H9 (cell line): Measurements from ENCODE around the gene CNMD. TPM values are rescaled to one million over a fixed set of nuclear protein-coding genes. Genes with fewer than 3 reads are reported as not detected.
"Not testable (repeated sequence)": the region's sequence is repeated elsewhere in the genome, so short reads cannot be mapped to it uniquely, and the experiment has no call there.

Source experiments
- DNase-seq: peaks from one replicate; pipeline ENCODE4 v3.0.0-alpha.2; 2017
- H2AFZ ChIP-seq: one replicate; pipeline ENCODE4 v1.6.1; 2013; ENCODE audit warnings: mild to moderate bottlenecking, low read length, control low read depth, moderate library complexity
- H2AK5ac ChIP-seq: 2 replicates; pipeline ENCODE4 v1.6.1; 2013; ENCODE audit warnings: low read length, control low read depth, mixed read lengths; ENCODE audit not compliant: insufficient read length
- H2BK120ac ChIP-seq: one replicate; pipeline ENCODE4 v1.6.1; 2013; ENCODE audit warnings: low read depth, mild to moderate bottlenecking, low read length, control low read depth, inconsistent platforms; ENCODE audit not compliant: poor library complexity, severe bottlenecking
- H2BK12ac ChIP-seq: 2 replicates; pipeline ENCODE4 v1.6.1; 2013; ENCODE audit warnings: low read length, control low read depth, mixed read lengths, low read depth; ENCODE audit not compliant: insufficient read length
- H2BK15ac ChIP-seq: 2 replicates; pipeline ENCODE4 v1.6.1; 2013; ENCODE audit warnings: low read depth, low read length, control low read depth
- H2BK20ac ChIP-seq: one replicate; pipeline ENCODE4 v1.6.1; 2013; ENCODE audit warnings: low read depth, mild to moderate bottlenecking, low read length, control low read depth, inconsistent platforms; ENCODE audit not compliant: poor library complexity, severe bottlenecking
- H2BK5ac ChIP-seq: 2 replicates; pipeline ENCODE4 v1.6.1; 2013; ENCODE audit warnings: low read length, control low read depth, mixed read lengths; ENCODE audit not compliant: insufficient read length
- H3K14ac ChIP-seq: 2 replicates; pipeline ENCODE4 v1.6.1; 2013; ENCODE audit warnings: low read length, control low read depth; ENCODE audit not compliant: insufficient read depth
- H3K18ac ChIP-seq: 2 replicates; pipeline ENCODE4 v1.6.1; 2013; ENCODE audit warnings: low read depth, mild to moderate bottlenecking, mixed read lengths, low read length, control low read depth; ENCODE audit not compliant: insufficient read length
- H3K23ac ChIP-seq: 2 replicates; pipeline ENCODE4 v1.6.1; 2013; ENCODE audit warnings: low read length, control low read depth, mixed read lengths, low read depth; ENCODE audit not compliant: insufficient read length
- H3K23me2 ChIP-seq: 2 replicates; pipeline ENCODE4 v1.6.1; 2013; ENCODE audit warnings: low read depth, mild to moderate bottlenecking, mixed read lengths, low read length, control low read depth; ENCODE audit not compliant: insufficient read length, poor library complexity, severe bottlenecking
- H3K27ac ChIP-seq: 2 replicates; pipeline ENCODE4 v1.5.1; 2013; ENCODE audit warnings: low read length, control low read depth, mixed read lengths, low read depth; ENCODE audit not compliant: insufficient read length
- H3K27me3 ChIP-seq: 2 replicates; pipeline ENCODE4 v1.6.1; 2013; ENCODE audit warnings: low read length, control low read depth, inconsistent platforms; ENCODE audit not compliant: insufficient read depth
- H3K4ac ChIP-seq: 2 replicates; pipeline ENCODE4 v1.6.1; 2013; ENCODE audit warnings: low read depth, mild to moderate bottlenecking, control low read depth, inconsistent platforms, low read length, moderate library complexity
- H3K4me1 ChIP-seq: 2 replicates; pipeline ENCODE4 v1.6.1; 2013; ENCODE audit warnings: low read length, control low read depth, inconsistent platforms; ENCODE audit not compliant: insufficient read depth
- H3K4me2 ChIP-seq: 2 replicates; pipeline ENCODE4 v1.6.1; 2013; ENCODE audit warnings: low read length, control low read depth, mixed read lengths; ENCODE audit not compliant: insufficient read length, insufficient read depth
- H3K56ac ChIP-seq: 2 replicates; pipeline ENCODE4 v1.6.1; 2013; ENCODE audit warnings: low read depth, mild to moderate bottlenecking, mixed read lengths, low read length, control low read depth; ENCODE audit not compliant: insufficient read length
- H3K79me1 ChIP-seq: 2 replicates; pipeline ENCODE4 v1.6.1; 2013; ENCODE audit warnings: low read depth, mild to moderate bottlenecking, moderate library complexity, low read length, control low read depth, inconsistent platforms; ENCODE audit not compliant: insufficient read depth, poor library complexity, severe bottlenecking
- H3K79me2 ChIP-seq: 2 replicates; pipeline ENCODE4 v1.6.1; 2013; ENCODE audit warnings: low read length, control low read depth, inconsistent platforms; ENCODE audit not compliant: insufficient read depth
- H3K9ac ChIP-seq: 2 replicates; pipeline ENCODE4 v1.6.1; 2013; ENCODE audit warnings: low read length, control low read depth, mixed read lengths; ENCODE audit not compliant: insufficient read length; ENCODE audit errors: extremely low read depth
- H3K9me3 ChIP-seq: one replicate; pipeline ENCODE4 v1.6.1; 2013; ENCODE audit warnings: low read depth, low read length, inconsistent platforms; ENCODE audit not compliant: control insufficient read depth
- H3T11ph ChIP-seq: one replicate; pipeline ENCODE4 v1.6.1; 2013; ENCODE audit warnings: mild to moderate bottlenecking, low read length, control low read depth, inconsistent platforms
- H4K20me1 ChIP-seq: one replicate; pipeline ENCODE4 v1.6.1; 2013; ENCODE audit not compliant: control insufficient read depth, insufficient read length, insufficient read depth
- H4K5ac ChIP-seq: 2 replicates; pipeline ENCODE4 v1.6.1; 2013; ENCODE audit warnings: low read depth, mild to moderate bottlenecking, mixed read lengths, low read length, control low read depth; ENCODE audit not compliant: insufficient read length
- H4K8ac ChIP-seq: replicated peaks from 2 replicates; pipeline ENCODE4 v1.6.1; 2013; ENCODE audit warnings: low read length, control low read depth, mixed read lengths, low read depth; ENCODE audit not compliant: insufficient read length
- H4K91ac ChIP-seq: 2 replicates; pipeline ENCODE4 v1.6.1; 2013; ENCODE audit warnings: low read depth, mild to moderate bottlenecking, moderate library complexity, mixed read lengths, low read length, control low read depth; ENCODE audit not compliant: insufficient read length
- H3K27ac Mint-ChIP-seq, 3 experiments: 2 replicates in 2 of 3; 3 replicates in 1 of 3; pipeline ENCODE4 v1.8.0; 2020 to 2021; ENCODE audit warnings: mixed read lengths in 3 of 3, mild to moderate bottlenecking in 1 of 3, moderate library complexity in 1 of 3
- H3K27me3 Mint-ChIP-seq: 2 replicates; pipeline ENCODE4 v1.8.0; 2021; ENCODE audit warnings: low read depth, mild to moderate bottlenecking, moderate library complexity, mixed read lengths
- H3K36me3 Mint-ChIP-seq, 3 experiments: 2 replicates in 2 of 3; 3 replicates in 1 of 3; pipeline ENCODE4 v1.8.0; 2020 to 2021; ENCODE audit warnings: low read depth in 3 of 3, mixed read lengths in 3 of 3; ENCODE audit not compliant: insufficient read depth in 1 of 3
- H3K4me1 Mint-ChIP-seq, 2 experiments: 2 replicates each; pipeline ENCODE4 v1.8.0; 2020; ENCODE audit warnings: mixed read lengths in 2 of 2
- H3K4me3 Mint-ChIP-seq, 2 experiments: 2 replicates in 1 of 2; 3 replicates in 1 of 2; pipeline ENCODE4 v1.8.0; 2020 to 2021; ENCODE audit warnings: mild to moderate bottlenecking in 2 of 2, mixed read lengths in 2 of 2, moderate library complexity in 1 of 2
- H3K9me3 Mint-ChIP-seq, 2 experiments: 2 replicates in 1 of 2; 3 replicates in 1 of 2; pipeline ENCODE4 v1.8.0; 2020; ENCODE audit warnings: mild to moderate bottlenecking in 2 of 2, mixed read lengths in 2 of 2, moderate library complexity in 1 of 2
- CTCF ChIP-seq: fragments of 200-600 bp; sonication (generic); conservative IDR thresholded peaks from 3 replicates; pipeline ENCODE4 v1.8.0; 2021; ENCODE audit warnings: antibody characterized with exemption, mild to moderate bottlenecking
- WGBS: extraction: QIAGEN DNeasy Blood & Tissue Kit; methylation state at CpG from one replicate; pipeline ENCODE4 v1.1.7; 2013; ENCODE audit warnings: missing lambda C conversion rate, low lambda C conversion rate, mixed read lengths; ENCODE audit not compliant: insufficient read length; ENCODE audit errors: extremely low coverage; 5-methylcytosine and 5-hydroxymethylcytosine counted together
- total RNA-seq: library from RNA; stranded (reverse); gene quantifications from 2 replicates; pipeline ENCODE4 v1.2.1, GENCODE V29; 2021

Gene CNMD
- total RNA-seq, 1 experiment from 2014 or later: 96.0 TPM

DNA sequence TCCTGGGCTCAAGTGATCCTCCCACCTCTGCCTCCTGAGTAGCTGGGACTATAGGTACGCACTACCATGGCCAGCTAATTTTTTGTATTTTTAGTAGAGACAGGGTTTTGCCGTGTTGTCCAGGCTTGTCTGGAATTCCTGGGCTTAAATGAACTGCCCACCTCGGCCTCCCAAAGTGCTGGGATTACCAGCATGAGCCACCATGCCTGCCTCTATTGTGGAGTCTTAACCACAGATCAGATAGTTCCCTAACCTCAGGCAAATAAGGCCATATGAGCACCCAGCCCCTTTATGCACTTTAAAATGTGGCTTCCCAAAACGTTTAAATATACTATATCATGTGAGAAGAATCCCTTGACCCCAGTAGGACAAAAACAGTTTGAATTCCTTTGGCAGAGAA is 16.4 kb downstream of the CNMD start:
- no peak overlapping the region for H4K8ac ChIP-seq
- H3K27ac ChIP-seq: no peak overlapping the region
- no peak overlapping the region for H3K14ac ChIP-seq
- H3K4me1 Mint-ChIP-seq: peaks cover 18% of the 10 kb centered on the region in 2 experiments
- H3K23me2 ChIP-seq: no peaks in the 10 kb centered on the region
- H3K9me3 Mint-ChIP-seq: peaks cover 35 to 53% of the 10 kb centered on the region in 2 experiments
- TF ChIP-seq CTCF: no peak
- H3K9me3 ChIP-seq: peaks cover 6% of the 10 kb centered on the region
- DNase-seq: no peak
- no peak overlapping the region for H4K91ac ChIP-seq
- no peak overlapping the region for H4K5ac ChIP-seq
- no peak overlapping the region for H3K9ac ChIP-seq
- no peak overlapping the region for H2BK12ac ChIP-seq
- peaks cover 4% of the 10 kb centered on the region for H3K27me3 Mint-ChIP-seq
- H3K4ac ChIP-seq: no peak overlapping the region
- no peak overlapping the region for H2BK15ac ChIP-seq
- H3K4me1 ChIP-seq: no peaks in the 10 kb centered on the region
- no peaks in the 10 kb centered on the region for H3K79me2 ChIP-seq
- no peak overlapping the region for H2AK5ac ChIP-seq
- H3K27me3 ChIP-seq: no peaks in the 10 kb centered on the region
- H3K4me3 Mint-ChIP-seq: no peak overlapping the region
- no peak overlapping the region for H2BK20ac ChIP-seq
- H2AFZ ChIP-seq: no peak overlapping the region
- H3K23ac ChIP-seq: no peak overlapping the region
- no peaks in the 10 kb centered on the region for H3K79me1 ChIP-seq
- no peak overlapping the region for H3K27ac Mint-ChIP-seq
- H3K36me3 Mint-ChIP-seq: peaks cover 55 to 84% (median 72%) of the 10 kb centered on the region in 3 experiments
- H2BK120ac ChIP-seq: no peak overlapping the region
- H3K4me2 ChIP-seq: no peak overlapping the region
- no peak overlapping the region for H3K56ac ChIP-seq
- no peaks in the 10 kb centered on the region for H4K20me1 ChIP-seq
- no peak overlapping the region for H2BK5ac ChIP-seq
- H3T11ph ChIP-seq: no peak overlapping the region
- WGBS: no CpG with 5 or more reads among the region's 4 CpGs
- H3K18ac ChIP-seq: no peak overlapping the region

DNA sequence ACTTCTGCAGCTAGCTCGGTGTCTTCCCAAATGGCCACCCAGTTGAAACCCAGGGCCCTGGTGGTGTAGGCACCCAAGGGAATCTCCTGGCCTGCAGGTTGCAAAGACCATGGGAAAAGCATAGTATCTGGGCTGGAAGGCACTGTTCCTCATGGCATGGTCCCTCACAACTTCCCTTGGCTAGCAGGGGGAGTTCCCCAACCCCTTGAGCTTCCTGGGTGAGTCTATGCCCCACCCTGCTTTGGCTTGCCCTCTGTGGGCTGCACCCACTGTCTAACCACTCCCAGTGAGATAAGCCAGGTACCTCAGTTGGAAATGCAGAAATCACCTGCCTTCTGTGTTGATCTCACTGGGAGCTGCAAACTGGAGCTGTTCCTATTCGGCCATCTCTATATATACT is 18.3 kb downstream of the CNMD start:
- not testable (repeated sequence) for H4K20me1 ChIP-seq, H3K56ac ChIP-seq, H4K91ac ChIP-seq, H3K79me1 ChIP-seq, H3K14ac ChIP-seq, H2BK120ac ChIP-seq, H3K9ac ChIP-seq, H3K27ac ChIP-seq, H3K4me2 ChIP-seq, H2BK15ac ChIP-seq, H3K27ac Mint-ChIP-seq, H4K8ac ChIP-seq, H3K4ac ChIP-seq, H2AK5ac ChIP-seq, H3K79me2 ChIP-seq, H2AFZ ChIP-seq, H3K27me3 Mint-ChIP-seq, H3T11ph ChIP-seq, H3K23me2 ChIP-seq, H2BK12ac ChIP-seq, H2BK20ac ChIP-seq, H3K4me1 ChIP-seq, H3K4me3 Mint-ChIP-seq, H3K18ac ChIP-seq, DNase-seq, H3K9me3 ChIP-seq, H2BK5ac ChIP-seq, H4K5ac ChIP-seq, H3K27me3 ChIP-seq, H3K23ac ChIP-seq
- peaks cover 11% of the 10 kb centered on the region in 2 experiments for H3K4me1 Mint-ChIP-seq
- H3K9me3 Mint-ChIP-seq: peaks cover 50 to 71% of the 10 kb centered on the region in 2 experiments
- WGBS: no CpG with 5 or more reads among the region's 2 CpGs
- peaks cover 63 to 94% (median 85%) of the 10 kb centered on the region in 3 experiments for H3K36me3 Mint-ChIP-seq
